GM23248 (cell line): ENCODE results near the gene GLI2. TPM values are rescaled to one million over a fixed set of nuclear protein-coding genes. Genes with fewer than 3 reads are reported as not detected.

Experiments used
- DNase-seq: peaks from one replicate; pipeline ENCODE4 v3.0.0-alpha.2; 2015
- H2AFZ ChIP-seq: fragments of 200-600 bp; sonication (generic); 2 replicates; pipeline ENCODE4 v1.6.1; 2016; ENCODE audit warnings: antibody characterized with exemption
- H3F3A ChIP-seq: fragments of 200-600 bp; sonication (generic); 2 replicates; pipeline ENCODE4 v1.6.1; 2016; ENCODE audit warnings: mild to moderate bottlenecking, antibody characterized with exemption, mixed run types; ENCODE audit not compliant: insufficient read depth
- H3K27ac ChIP-seq: fragments of 200-600 bp; sonication (generic); 2 replicates; pipeline ENCODE4 v1.5.1; 2016; ENCODE audit warnings: mild to moderate bottlenecking
- H3K27me3 ChIP-seq: fragments of 200-600 bp; sonication (generic); replicated peaks from 2 replicates; pipeline ENCODE4 v1.6.1; 2016; ENCODE audit warnings: mild to moderate bottlenecking; ENCODE audit not compliant: insufficient read depth
- H3K36me3 ChIP-seq: fragments of 200-600 bp; sonication (generic); 2 replicates; pipeline ENCODE4 v1.6.1; 2016; ENCODE audit warnings: low read depth, mild to moderate bottlenecking
- H3K4me1 ChIP-seq: fragments of 200-600 bp; sonication (generic); 2 replicates; pipeline ENCODE4 v1.6.1; 2016; ENCODE audit warnings: mild to moderate bottlenecking; ENCODE audit not compliant: insufficient read depth
- H3K4me2 ChIP-seq: fragments of 200-600 bp; sonication (generic); one replicate; pipeline ENCODE4 v1.6.1; 2016; ENCODE audit warnings: mild to moderate bottlenecking; ENCODE audit not compliant: unreplicated experiment
- H3K4me3 ChIP-seq: fragments of 200-600 bp; sonication (generic); 2 replicates; pipeline ENCODE4 v1.5.1; 2016; ENCODE audit warnings: mild to moderate bottlenecking
- H3K79me2 ChIP-seq: fragments of 200-600 bp; sonication (generic); 2 replicates; pipeline ENCODE4 v1.6.1; 2016; ENCODE audit warnings: mild to moderate bottlenecking; ENCODE audit not compliant: insufficient read depth
- H3K9ac ChIP-seq: fragments of 200-600 bp; sonication (generic); 2 replicates; pipeline ENCODE4 v1.6.1; 2016; ENCODE audit warnings: mild to moderate bottlenecking
- H3K9me2 ChIP-seq: fragments of 200-600 bp; sonication (generic); 2 replicates; pipeline ENCODE4 v1.6.1; 2016; ENCODE audit warnings: mixed run types, mild to moderate bottlenecking, moderate library complexity; ENCODE audit not compliant: insufficient read depth
- H3K9me3 ChIP-seq: fragments of 200-600 bp; sonication (generic); one replicate; pipeline ENCODE4 v1.6.1; 2017; ENCODE audit warnings: low read depth
- H4K20me1 ChIP-seq: fragments of 200-600 bp; sonication (generic); 2 replicates; pipeline ENCODE4 v1.6.0; 2016; ENCODE audit not compliant: insufficient read depth
- EZH2 ChIP-seq: fragments of 200-600 bp; sonication (generic); IDR thresholded peaks from 2 replicates; pipeline ENCODE4 v1.6.1; 2018; ENCODE audit warnings: antibody characterized with exemption, mild to moderate bottlenecking; ENCODE audit not compliant: insufficient read depth, poor library complexity, severe bottlenecking
- EZH2phosphoT487 ChIP-seq: fragments of 200-600 bp; sonication (generic); IDR thresholded peaks from 2 replicates; pipeline ENCODE4 v1.6.1; 2018; ENCODE audit warnings: antibody characterized with exemption, moderate library complexity, mild to moderate bottlenecking, low read depth; ENCODE audit not compliant: insufficient read depth
- WGBS, 2 experiments: methylation state at CpG; one replicate each; pipeline ENCODE4 v1.1.6; 2015 to 2017; ENCODE audit warnings: low lambda C conversion rate in 2 of 2, low coverage in 1 of 2; ENCODE audit errors: missing lambda C conversion rate in 2 of 2; 5-methylcytosine and 5-hydroxymethylcytosine counted together
- in situ Hi-C: fragments of 300-500 bp; cut with MboI; formaldehyde crosslinking; loops from 2 replicates; pipeline ENCODE4 v1.15.0; 2020
- polyA plus RNA-seq: library from polyadenylated mRNA; unstranded; fragments of >200 nt; fragmentation: Nextera tagmentation; extraction: Ambion mirVana; gene quantifications from 2 replicates; pipeline ENCODE4 v1.2.1, GENCODE V29; 2016
- total RNA-seq: library from RNA; depleted of rRNA; stranded (reverse); fragments of >200 nt; shearing (Covaris generic); gene quantifications from 2 replicates; pipeline ENCODE4 v1.2.3, GENCODE V29; 2014

Gene GLI2
- total and polyA plus RNA-seq, 2 experiments from 2014 or later = 8.3 to 9.0 TPM

DNA sequence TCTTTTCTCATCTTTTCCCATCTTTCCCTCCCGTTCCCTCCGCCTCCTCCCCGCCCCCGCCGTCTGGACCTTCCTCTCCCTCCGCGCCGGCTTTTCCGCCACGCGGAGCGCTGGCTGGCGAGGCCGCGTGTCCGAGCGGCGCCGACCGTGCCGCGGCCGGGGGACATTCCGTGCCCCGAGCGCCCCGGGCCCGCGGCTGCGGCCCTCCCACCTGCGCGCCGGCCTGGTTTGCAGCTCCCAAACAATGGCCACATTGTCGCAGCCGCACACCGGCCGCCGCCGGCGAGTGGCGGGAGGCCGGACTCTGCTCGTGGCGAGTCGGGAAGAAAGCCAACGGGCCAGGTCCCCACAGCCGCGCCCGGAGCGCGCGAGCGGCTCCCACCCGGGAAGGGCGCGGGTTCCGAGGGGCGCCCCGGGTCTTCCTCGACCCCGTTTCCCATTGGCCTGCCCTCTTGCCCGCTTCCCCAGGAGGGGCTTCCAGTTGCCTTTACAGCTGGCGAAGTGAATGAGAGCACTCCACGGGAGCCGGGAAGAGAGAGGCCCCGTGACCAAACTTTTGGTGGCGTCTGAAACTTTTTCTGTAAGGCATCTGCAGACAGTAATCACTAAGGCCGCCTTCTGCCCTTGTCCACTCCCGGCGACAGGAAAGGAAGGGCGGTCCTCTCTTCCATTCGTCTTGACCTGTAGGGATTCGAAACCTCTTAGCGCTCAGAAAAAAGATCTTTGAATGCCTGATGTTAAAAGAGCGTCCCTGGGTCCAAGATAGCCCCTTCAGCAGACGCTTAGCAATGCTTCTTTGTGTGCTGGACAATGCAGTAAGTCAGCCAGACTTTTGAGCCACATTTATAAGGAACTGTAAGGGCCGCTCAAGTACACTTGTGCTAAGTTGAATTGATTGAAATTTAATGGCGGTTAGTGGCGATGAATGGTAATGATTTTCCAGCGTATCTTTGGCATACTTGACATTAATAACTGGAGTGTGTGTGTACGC is 6.2 kb downstream of the GLI2 start:
- H3K9ac ChIP-seq = peak overlapping the region; percentile 65

DNA sequence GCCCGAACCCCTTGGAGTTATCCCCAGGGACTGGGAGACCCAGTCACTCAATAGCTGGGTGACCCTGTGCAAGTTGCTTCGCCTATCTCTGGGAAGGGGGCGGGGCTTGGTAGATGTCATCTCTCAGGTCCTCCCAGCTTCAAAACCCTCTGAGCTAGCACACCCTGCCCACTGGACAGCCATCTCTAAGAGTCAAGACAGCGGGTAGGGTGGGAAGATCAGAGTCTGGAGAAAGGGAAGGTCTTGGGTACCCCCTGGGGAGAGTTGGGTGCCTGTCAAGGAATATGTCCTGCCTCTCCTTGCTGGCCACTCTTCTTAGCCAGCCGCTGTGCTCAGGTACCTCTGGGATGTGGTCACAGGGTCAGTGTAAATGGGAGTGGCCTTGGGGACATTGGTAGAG is 8.0 kb downstream of the GLI2 start:
- in situ Hi-C loops = no loop called here

More for the DNA sequence above, 6.2 kb downstream of the GLI2 start:
- Histone ChIP-seq H3F3A (peaks cover 8% of the 10 kb centered on the region; the same call in 1 of the 2 replicates), H3K4me2 (peak overlapping the region; percentile 77), H3K9me2 (no peaks in the 10 kb centered on the region), H4K20me1 (no peaks in the 10 kb centered on the region), H3K4me3 (peak overlapping the region; percentile 69), H3K27ac (no peak overlapping the region), H3K4me1 (peaks cover 9% of the 10 kb centered on the region; the same call in 1 of the 2 replicates), H3K27me3 (no peaks in the 10 kb centered on the region), H3K79me2 (peaks cover 96% of the 10 kb centered on the region), H3K36me3 (no peaks in the 10 kb centered on the region), H2AFZ (peak overlapping the region; percentile 81), H3K9me3 (no peaks in the 10 kb centered on the region)
- TF ChIP-seq EZH2 = no peak
- TF ChIP-seq EZH2phosphoT487 = no peak
- peak; percentile 65 for DNase-seq
- in situ Hi-C loops = no loop called here
- WGBS, 2 experiments = 27 to 28% methylated on average over 74 to 80 of the region's 81 CpGs

DNA sequence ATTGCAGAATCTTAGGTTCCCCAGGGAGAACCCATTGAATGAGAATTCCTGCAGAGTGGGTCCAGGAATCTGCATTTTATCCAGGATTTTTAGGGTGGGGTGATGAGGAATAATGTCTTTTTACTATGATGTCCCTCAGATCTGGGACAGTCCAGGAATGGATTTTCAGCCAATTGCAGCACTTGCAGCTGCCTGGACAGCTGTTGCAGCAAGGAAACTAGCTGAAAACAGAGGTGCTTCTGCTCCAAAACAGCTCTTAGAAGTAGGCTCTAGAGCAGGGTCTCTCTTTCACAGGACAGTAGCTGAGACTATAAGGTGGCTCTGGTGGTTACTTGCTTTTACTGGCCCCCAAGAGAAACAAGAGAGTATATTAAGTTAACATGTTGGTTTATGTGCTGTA is 9.1 kb downstream of the GLI2 start:
- no peak for DNase-seq
- H3K4me1 ChIP-seq = peaks cover 9% of the 10 kb centered on the region
- H4K20me1 ChIP-seq = no peaks in the 10 kb centered on the region
- H3K9me2 ChIP-seq = no peaks in the 10 kb centered on the region
- no peak for TF ChIP-seq EZH2
- TF ChIP-seq EZH2phosphoT487 = no peak
- H3K79me2 ChIP-seq = peaks cover 100% of the 10 kb centered on the region
- in situ Hi-C loops = no loop called here
- no peaks in the 10 kb centered on the region for H3F3A ChIP-seq
- no peak overlapping the region for H3K27ac ChIP-seq
- no peaks in the 10 kb centered on the region for H3K36me3 ChIP-seq
- H3K9ac ChIP-seq = no peak overlapping the region
- no peaks in the 10 kb centered on the region for H3K27me3 ChIP-seq
- no peak overlapping the region for H2AFZ ChIP-seq
- H3K4me2 ChIP-seq = no peak overlapping the region
- H3K9me3 ChIP-seq = no peaks in the 10 kb centered on the region
- H3K4me3 ChIP-seq = no peak overlapping the region

More for the DNA sequence above, 8.0 kb downstream of the GLI2 start:
- no peak overlapping the region for H3K4me3 ChIP-seq
- H3K36me3 ChIP-seq = no peaks in the 10 kb centered on the region
- no peaks in the 10 kb centered on the region for H4K20me1 ChIP-seq
- no peak for DNase-seq
- H3F3A ChIP-seq = no peaks in the 10 kb centered on the region
- H3K27ac ChIP-seq = no peak overlapping the region
- H3K4me2 ChIP-seq = no peak overlapping the region
- no peaks in the 10 kb centered on the region for H3K9me3 ChIP-seq
- no peaks in the 10 kb centered on the region for H3K27me3 ChIP-seq
- WGBS, 2 experiments = 95 to 98% methylated on average over 5 of the region's 5 CpGs
- TF ChIP-seq EZH2phosphoT487 (no peak), EZH2 (no peak)
- no peak overlapping the region for H2AFZ ChIP-seq
- H3K4me1 ChIP-seq = no peaks in the 10 kb centered on the region
- no peaks in the 10 kb centered on the region for H3K9me2 ChIP-seq
- H3K9ac ChIP-seq = no peak overlapping the region
- H3K79me2 ChIP-seq = peaks cover 100% of the 10 kb centered on the region

DNA sequence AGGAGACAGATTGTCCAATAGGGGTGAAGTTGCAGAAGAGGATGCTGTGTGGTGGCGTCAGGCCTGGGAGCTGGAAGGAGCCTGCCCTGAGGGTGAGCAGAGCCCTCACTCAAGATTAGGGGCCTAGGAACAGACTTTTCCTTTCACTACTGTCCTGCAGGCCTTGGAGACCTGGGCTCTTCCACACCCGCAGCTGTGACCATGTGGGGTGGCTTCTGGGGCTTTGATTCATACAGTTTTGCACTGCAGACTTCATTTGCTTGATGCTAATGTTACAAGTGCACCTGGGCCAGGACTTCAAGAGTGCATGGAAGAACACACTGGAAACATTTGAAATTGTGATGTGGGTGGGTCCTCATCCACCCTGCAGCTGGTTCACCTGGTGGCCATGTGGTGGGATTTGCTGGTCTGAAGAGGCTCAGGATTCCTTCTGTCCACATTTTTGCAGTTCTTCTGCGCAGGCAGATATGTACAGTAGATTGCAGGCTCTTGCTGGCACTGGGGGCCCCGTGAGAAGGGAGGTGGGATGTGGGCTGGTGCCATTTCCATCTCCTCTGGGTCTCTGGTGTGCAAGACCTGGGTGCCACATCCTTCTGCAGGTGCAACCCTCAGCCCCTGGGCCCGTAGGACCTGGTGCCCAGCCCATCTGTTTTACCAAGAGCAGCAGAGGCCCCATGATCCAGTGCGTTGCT is 9.9 kb downstream of the GLI2 start:
- in situ Hi-C loops = no loop called here
- 89 to 92% methylated on average over 6 of the region's 6 CpGs for WGBS, 2 experiments
- H3K9me3 ChIP-seq = no peaks in the 10 kb centered on the region
- no peak overlapping the region for H2AFZ ChIP-seq
- H3K27ac ChIP-seq = no peak overlapping the region
- no peak for DNase-seq
- H3K9ac ChIP-seq = no peak overlapping the region
- H3F3A ChIP-seq = no peaks in the 10 kb centered on the region
- H4K20me1 ChIP-seq = no peaks in the 10 kb centered on the region
- TF ChIP-seq EZH2phosphoT487 (no peak), EZH2 (no peak)
- H3K27me3 ChIP-seq = no peaks in the 10 kb centered on the region
- no peaks in the 10 kb centered on the region for H3K36me3 ChIP-seq
- peaks cover 15% of the 10 kb centered on the region for H3K4me1 ChIP-seq
- H3K4me3 ChIP-seq = no peak overlapping the region
- H3K9me2 ChIP-seq = no peaks in the 10 kb centered on the region
- no peak overlapping the region for H3K4me2 ChIP-seq
- peaks cover 98% of the 10 kb centered on the region for H3K79me2 ChIP-seq
